Stimulated activated CD4-positive, alpha-beta T cell treated with anti-CD3 and anti-CD28 coated beads, Interleukin-4, amount 100 ng/mL, for 4 hours (primary cell): ENCODE measurements around the gene AUH.

Experiments used
- DNase-seq, 2 experiments: peaks; one replicate each; pipeline ENCODE4 v3.0.0-alpha.2; 2020

Gene AUH

GRCh38 chr9:91334053-91334452 is 27.7 kb downstream of the AUH start:
- no peak for DNase-seq

DNA sequence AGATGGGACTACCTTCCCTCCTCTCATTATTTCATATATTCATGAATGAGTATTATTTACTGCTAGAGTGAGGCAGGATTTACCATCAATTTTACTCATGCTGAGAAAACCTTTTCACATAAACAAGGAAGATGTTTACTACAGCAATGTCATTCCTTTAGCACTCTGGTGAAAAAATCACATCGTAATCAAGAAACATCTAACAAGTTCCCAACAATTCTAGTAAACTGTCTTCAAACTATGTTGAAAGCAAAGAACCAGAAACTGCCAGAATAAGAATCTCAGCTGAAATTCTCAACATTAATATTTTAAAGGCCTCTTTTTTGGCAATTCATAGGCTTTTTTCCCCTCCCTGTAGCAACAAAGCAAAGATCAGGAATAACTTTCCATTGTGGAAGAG is 28.2 kb downstream of the AUH start:
- no peak for DNase-seq

- no peak for DNase-seq
Observed at GRCh38 chr9:91332546-91333231, 29.0 kb downstream of the AUH start.

DNA sequence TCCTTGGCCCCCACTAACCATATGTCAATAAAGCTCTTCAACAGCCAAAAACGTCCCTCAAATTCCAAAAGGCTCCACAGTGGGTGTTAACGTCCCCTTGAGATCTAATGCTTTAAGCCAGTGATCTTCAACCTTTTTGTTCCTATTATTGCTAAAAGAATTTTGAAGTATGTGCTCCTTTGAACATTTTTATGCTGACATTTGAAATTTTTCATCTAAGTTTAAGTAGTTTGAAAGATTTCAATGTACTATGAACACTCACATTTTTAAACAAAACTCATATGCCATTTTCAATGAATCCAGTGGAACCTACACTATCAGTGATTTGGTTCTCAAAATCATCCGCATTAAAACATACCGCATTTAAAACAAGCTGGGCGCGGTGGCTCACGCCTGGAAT is 29.9 kb downstream of the AUH start:
- DNase-seq, result no peak

GRCh38 chr9:91328186-91328585 is 33.5 kb downstream of the AUH start:
- DNase-seq, result no peak

- no peak for DNase-seq
Observed at GRCh38 chr9:91321691-91322090, 40.0 kb downstream of the AUH start.

DNA sequence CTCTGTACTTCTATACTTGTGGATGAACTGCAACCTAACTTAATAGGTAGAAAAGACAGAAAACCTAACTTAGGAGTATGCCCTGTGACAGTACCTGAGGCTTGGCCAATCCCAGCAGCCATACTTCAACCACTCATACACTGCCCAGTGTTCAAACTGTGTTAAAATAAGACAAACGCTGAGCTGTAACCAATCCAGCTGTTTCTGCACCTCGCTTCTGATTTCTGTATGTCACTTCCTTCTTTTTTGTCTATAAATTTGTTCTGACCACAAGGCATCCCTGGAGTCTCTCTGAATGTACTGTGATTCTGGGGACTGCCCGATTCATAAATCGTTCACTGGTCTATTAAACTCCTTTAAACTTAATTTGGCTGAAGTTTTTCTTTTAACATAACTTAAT is 41.4 kb downstream of the AUH start:
- no peak for DNase-seq

- no peak for DNase-seq
Observed at GRCh38 chr9:91316093-91316492, 45.6 kb downstream of the AUH start.

- no peak for DNase-seq
Observed at GRCh38 chr9:91315191-91315590, 46.5 kb downstream of the AUH start.

DNA sequence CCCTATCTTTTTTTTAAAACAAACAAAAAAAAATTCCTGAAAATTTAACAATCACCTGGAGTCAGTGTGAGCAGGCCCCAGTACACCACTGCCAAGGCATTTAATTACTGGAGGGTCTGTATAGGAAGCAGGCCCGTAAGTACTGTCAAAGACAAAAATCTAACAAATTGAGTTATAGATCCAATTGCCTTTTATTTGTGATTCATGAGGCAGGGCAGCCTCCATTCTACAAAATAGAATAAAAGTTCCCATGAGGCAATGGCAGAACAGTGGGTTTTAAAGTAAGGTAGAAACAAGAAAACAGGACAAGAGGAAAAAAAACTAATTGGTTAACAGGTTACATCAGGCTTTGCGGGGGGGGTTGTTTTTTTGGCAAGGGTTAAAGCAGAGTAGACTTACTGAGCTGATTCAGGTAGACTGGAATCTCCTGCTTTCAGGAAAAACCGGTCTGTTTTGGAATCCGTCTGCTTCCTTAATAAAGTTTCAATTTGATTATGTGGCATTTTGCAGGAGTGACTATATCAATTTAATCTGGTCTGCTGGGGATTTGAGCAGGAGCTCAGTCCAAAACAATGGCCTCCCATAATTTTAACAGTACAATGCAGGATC is 48.9 kb downstream of the AUH start:
- DNase-seq, result no peak

DNA sequence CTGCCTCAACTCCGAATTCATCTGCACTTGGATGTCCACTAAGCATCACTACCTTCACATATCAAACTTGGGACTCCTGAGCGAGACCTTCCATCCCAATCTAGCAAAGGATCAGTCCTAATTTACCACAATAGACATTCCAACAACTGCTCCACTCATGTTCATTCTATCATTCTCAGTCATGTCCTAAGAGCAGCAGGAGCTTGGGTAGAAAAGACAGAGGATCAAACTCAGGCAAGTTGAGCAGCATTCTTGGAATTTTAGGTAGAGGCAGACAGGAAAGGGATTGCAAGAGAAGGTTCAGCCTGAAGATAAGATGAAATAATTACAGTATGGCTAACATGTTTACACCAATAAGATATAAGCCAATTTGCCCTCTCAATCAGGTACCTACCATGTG is 51.7 kb downstream of the AUH start:
- no peak for DNase-seq

DNA sequence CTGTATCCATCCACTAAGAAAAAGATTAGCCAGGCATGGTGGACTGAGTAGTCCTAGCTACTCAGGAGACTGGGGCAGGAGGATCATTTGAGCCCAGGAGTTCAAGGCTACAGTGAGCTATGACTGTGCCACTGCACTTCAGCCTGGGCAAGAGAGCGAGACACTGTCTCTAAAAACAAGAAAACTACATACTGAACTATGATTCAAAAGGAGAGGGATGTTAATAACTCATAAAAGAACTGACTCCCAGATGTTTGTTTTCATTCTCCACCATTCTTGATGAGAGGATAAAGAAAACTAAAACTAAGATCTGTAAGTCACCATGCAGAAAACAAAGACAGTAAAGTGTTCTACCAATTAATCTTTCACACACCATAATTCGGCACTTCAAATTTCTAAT is 53.5 kb downstream of the AUH start:
- DNase-seq, result no peak

DNA sequence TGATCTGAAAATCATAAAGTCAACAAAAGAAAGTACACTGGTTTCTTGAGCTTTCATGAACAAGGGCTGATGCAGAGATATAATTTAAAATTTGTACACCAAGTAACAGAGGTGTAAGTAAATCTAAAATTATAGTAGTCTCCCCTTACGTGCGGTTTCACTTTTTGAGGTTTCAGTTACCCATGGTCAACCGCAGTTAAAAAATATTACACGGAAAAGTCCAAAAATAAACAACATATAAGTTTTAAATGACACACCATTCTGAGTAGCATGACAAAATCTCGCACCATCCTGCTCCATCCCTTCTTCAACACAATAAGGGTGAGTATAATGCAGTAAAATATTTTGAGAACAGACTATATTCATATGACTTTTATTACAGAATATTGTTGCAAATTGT is 54.4 kb downstream of the AUH start:
- no peak for DNase-seq

DNA sequence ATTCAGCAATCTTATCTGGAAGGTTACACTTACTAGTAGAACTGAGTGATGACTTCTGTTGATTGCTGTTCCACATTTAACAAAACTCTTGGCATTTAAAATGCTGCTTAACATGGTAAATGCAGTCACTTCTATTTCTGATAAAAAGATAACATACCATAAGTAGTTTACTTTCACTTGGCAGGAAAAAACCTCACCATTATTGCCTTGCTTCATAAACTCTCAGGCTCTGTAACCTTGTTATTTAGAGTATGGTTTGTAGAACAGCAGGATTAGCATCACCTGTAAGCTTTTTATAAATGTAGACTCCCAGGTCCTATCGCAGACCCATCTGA is 55.5 kb downstream of the AUH start:
- no peak for DNase-seq

DNA sequence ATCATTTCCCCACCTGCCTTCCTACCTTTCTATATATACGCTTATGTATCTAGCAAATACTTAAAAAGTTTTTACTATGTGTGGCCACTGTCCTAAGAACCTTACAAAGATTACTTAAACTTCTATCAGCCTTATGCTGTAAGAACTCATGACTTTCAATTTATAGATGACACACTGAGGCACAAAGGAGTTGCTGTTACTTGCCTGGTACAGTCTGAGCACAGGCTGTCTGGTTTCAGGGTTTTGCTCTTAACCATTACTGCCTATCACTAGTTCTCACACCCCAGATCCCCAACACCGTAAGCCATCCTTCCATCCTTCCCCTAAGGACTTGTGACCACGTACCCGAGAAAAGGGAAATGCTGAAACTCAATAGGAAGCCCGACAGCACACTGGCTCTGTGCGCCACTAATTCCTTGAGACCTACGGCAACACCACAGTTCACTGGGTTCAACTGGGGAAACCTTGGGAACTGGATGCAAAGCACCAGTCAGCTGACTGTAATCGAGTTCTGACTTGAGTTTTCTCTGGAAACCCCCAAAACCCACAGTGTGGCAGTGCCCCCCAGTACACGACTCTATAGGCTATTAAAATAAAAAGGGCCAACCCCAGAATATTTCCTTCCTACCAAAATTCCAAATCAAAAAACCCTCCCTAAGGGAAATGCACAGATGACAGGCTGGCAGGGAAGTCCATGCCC is 56.0 kb downstream of the AUH start:
- no peak for DNase-seq

GRCh38 chr9:91303741-91304415 is 57.8 kb downstream of the AUH start:
- DNase-seq, result no peak

- no peak for DNase-seq
Observed at GRCh38 chr9:91302831-91303230, 58.9 kb downstream of the AUH start.

DNA sequence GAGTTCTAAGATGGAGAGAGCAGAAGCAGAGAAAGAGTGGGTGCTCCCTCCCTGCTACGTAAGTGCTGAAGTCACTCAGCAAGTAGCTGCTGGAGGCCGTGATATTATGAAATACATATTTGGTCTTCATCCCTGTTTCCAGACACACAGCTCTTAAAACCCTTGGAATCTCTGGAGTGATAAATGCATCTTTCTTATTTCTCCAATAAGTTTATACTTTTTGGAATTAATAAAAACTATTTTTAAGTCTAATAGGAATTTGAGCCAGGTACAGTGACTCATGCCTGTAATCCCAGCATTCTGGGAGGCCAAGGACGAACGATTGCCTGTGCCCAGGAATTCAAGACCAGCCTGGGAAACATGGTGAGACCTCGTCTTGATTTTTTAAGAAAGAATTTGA is 60.6 kb downstream of the AUH start:
- DNase-seq, result no peak

DNA sequence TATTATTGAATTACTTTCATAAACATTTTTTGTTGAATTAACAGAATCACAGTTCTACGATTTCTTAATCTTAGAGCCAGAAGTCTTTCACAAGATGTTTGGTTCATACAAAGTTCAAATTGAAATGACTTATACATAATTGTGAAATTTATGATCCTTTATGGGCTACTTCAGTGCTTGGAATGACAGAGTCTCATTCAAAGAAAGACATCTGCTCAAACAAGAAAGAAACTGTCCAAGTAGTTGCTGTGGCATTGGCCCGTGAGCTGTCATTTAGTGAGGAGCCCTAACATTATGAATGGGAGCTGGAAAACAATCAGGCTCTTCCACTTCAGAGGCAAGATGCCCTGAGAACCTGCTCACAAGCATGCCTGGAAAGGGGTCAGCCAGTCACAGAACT is 63.4 kb downstream of the AUH start:
- DNase-seq, result no peak

- no peak for DNase-seq
Observed at GRCh38 chr9:91297306-91297705, 64.4 kb downstream of the AUH start.

- DNase-seq, result no peak
Observed at GRCh38 chr9:91296354-91296753, 65.4 kb downstream of the AUH start.

GRCh38 chr9:91295357-91295756 is 66.4 kb downstream of the AUH start:
- no peak for DNase-seq

DNA sequence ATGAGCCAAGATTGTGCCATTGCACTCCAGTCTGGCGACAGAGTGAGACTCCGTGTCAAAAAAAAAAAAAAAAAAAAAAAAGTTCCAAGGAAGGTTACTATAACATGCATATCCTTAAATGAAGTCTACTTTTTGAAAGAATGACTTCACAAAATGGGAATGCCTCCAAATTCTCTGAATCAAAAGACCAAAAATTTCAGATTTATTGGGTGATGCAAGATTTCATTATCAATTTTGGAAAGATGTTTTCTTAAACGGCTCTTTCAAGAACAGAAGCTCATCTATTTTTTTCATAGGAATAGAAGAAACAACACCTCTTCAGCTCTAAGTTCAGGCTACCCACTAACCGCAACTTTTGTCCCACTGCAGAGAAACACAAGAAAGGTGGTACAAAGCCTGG is 69.9 kb downstream of the AUH start:
- DNase-seq, result no peak

DNA sequence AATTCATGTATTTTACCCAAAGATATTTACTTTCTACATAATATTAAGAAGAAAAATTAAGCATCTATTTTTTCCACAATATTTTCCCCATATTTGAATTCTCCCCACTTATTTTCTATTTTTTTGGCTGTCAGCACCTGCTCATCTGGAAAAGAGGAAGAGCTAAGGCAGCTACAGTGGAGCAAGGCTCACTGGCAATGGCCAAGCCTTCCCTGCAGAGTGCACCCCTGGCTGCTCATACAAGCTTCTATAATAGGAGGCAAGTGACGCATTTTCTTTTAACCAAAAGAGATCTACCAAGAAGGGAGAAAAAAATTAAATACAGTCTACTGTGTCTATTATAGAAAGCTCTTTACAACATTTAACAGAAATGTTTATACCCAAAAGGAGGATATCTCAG is 72.5 kb downstream of the AUH start:
- DNase-seq, result no peak
